A549 treated with AZD9567 at 1 μM for 4 hours (cell line): Measurements from ENCODE around the gene ART5. TPM values are rescaled to one million over a fixed set of nuclear protein-coding genes. Genes with fewer than 3 reads are reported as not detected.

Source experiments
- total RNA-seq: library from RNA; stranded (reverse); fragments of 200-300 nt; extraction: Qiagen RNA extraction; gene quantifications from 5 replicates; pipeline ENCODE4 v1.2.3, GENCODE V29; 2022; ENCODE audit not compliant: insufficient read depth

Gene ART5, protein sequence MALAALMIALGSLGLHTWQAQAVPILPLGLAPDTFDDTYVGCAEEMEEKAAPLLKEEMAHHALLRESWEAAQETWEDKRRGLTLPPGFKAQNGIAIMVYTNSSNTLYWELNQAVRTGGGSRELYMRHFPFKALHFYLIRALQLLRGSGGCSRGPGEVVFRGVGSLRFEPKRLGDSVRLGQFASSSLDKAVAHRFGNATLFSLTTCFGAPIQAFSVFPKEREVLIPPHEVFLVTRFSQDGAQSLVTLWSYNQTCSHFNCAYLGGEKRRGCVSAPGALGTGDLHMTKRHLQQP
- total RNA-seq, result 0.23 to 0.31 TPM (median 0.28 TPM) in 4 of 5 replicates, not detected in the other

DNA sequence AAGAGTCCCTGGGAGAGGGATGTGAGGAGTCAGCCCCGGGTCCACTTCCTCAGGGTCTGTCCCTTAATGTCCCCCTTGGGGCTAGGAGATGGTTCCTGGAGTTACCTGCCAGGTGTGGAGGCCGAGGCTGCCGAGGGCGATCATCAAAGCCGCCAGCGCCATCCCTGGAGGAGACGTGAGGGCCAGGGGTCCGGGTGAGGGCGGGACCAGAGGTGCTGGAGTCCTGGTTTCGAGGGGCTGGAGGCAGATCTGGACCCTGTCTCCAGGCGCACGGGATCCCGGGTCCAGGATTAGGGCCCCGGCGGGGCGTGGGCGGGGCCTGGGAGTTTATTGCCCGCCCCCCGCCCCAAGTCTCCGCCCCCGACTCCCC, at the start of gene ART5:
Gene ART5, minus strand, starts transcription at position 292 of the 370 bp plus-strand sequence. Its CDS starts 130 bp downstream, at position 162.

GRCh38 chr11:3671334-3672254, 29.8 kb upstream of the ART5 start, which contains the start of gene CHRNA10:
Gene CHRNA10 (minus strand): TSS chr11:3671384. CDS start chr11:3671312, 72 bp downstream.

DNA sequence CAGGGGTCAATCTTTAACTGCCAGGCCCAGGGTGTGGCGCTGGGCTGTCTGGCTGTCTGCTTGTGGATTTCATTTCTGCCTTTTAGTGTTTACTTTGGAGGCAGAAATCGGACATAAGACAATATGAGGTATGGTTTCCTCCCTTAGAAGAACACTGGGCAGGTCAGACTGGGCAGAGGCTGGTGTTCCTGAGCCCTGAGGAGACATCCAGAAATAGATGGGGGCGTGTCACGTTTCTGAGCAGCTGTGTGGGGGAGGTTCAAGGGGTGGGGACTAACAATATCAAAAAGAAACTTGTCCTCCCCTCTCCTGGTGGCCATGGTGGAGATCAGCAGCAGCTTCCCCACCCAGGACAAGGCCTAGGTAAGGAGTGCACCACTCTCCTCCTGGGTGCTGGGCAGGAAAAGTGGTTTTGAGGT, 3.0 kb upstream of the ART5 start, which contains the start of gene ART1:
Gene ART1, plus strand, starts transcription at position 312 of the 419 bp plus-strand sequence. CDS start 14,086 bp downstream, outside the sequence.

Other genes with a start within 250 kb of the ART5 start
- not detected in 5 replicates for gene ART1, start 3.1 kb upstream of the ART5 start, total RNA-seq
- 1.2 to 2.1 TPM (median 1.4 TPM) in 4 of 5 replicates, not detected in the other for gene CHRNA10, start 29.4 kb upstream of the ART5 start, total RNA-seq
- 60.8 to 67.1 TPM (median 63.3 TPM) in 5 replicates for gene NUP98, start 155.6 kb upstream of the ART5 start, total RNA-seq
- gene PGAP2, start 166.6 kb upstream of the ART5 start, total RNA-seq, result 16.4 to 23.4 TPM (median 19.5 TPM) in 5 replicates
- 107 to 119 TPM (median 117 TPM) in 5 replicates for gene RHOG, start 199.0 kb upstream of the ART5 start, total RNA-seq
- gene STIM1, start 213.7 kb upstream of the ART5 start, total RNA-seq, result 24.8 to 31.6 TPM (median 26.1 TPM) in 5 replicates